ENCODE results near the gene PRELID2.
"Not testable (repeated sequence)": the region's sequence is repeated elsewhere in the genome, so short reads cannot be mapped to it uniquely, and the experiment has no call there.

The PRELID2 gene

DNA sequence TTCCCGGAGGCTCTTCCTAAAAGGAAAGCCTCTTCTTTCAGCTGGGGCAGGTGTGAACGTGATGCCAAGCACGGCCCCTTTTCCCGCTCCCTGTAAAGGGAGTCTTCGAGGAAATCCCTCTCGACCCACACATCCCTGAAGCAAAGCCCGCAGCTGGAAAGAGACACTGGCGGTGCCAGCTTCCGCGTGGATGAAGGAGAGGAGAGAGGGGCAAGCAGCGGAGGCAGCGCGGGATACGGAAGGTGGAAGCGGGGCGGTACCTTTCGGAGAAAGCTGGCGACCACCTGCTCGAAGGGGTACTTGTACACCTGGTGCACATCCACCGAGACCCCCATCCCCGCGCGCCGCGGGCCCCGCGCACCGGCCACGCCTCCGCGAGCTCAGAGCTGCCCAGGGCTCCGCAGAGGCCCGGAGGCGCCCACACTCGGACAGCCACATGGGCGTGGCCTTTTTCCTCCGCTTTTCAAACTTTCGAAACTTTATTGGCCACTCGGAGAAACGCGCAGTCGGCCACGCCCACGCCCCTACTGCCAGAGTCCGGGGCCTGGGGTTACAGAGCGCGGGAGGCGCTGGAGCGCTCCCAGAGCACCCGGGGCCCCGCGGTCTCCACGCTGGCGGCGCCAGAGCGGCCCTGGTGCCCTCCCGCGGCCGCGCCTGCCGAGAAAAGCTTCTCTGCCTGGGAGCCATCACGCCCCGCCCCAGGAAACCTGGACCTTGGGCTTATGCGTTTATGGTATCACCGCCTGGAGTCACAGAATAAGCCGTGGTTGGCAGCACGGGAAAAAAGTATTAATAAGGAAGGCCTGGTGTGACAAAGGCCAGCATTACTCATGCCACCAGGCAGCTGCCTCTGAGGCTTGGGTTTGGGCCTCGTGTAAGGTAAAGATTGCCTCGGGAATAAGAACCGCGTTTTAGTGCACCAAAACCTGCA, at the start of gene PRELID2:
Gene PRELID2, minus strand, starts transcription at position 426 of the 931 bp plus-strand sequence. Its CDS starts 91 bp downstream, at position 335.
- DNase-seq (ENCODE audit: low read depth in 2 of 2): peak; percentile 12 to 54

GRCh38 chr5:145874765-145875164, 39.6 kb upstream of the PRELID2 start:
- DNase-seq (ENCODE audit: low read depth in 2 of 2): no peak

DNA sequence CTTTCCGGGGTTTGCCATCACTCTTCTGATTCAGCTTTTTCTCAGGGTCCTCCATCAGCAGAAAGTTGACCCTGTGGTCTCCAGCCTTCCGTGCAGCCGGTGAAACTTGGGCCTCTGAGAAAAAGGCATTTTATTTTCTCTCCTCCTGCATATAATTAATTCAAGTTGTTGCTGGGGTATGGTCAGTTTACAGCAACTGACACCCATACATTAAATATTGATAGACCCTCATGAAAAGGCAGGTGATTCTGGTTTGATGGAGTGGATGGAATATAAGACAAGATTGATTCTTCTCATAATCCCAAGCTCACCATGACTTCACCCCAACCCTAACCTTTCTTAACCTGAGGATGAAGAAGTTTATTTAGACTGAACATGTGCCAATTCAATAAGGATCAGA, 37.8 kb upstream of the PRELID2 start, which contains the start of gene GRXCR2:
Gene GRXCR2, minus strand, starts transcription at position 101 of the 400 bp plus-strand sequence. Its CDS starts 46 bp downstream, at position 55.
- DNase-seq (ENCODE audit: low read depth in 2 of 2): no peak

DNA sequence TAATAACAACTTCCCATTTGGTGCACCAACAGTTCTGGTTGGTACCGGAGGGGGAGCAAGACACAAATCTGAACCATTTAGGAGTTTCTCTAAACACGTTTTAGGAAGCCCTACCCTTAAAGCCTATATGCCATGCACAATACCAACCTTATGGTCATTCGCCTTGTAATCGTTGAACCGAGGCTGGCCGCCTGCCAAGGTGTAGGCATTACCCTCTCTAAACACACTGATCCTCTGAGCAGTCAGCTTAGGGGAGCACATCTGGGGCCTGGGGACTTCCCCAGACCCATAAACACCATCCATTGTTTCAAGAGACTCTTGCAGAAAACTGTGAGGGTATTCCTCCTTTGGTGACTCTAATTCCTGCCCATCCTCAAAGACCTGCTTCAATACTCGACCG, 37.3 kb upstream of the PRELID2 start:
- no peak for DNase-seq (ENCODE audit: low read depth in 2 of 2)

DNA sequence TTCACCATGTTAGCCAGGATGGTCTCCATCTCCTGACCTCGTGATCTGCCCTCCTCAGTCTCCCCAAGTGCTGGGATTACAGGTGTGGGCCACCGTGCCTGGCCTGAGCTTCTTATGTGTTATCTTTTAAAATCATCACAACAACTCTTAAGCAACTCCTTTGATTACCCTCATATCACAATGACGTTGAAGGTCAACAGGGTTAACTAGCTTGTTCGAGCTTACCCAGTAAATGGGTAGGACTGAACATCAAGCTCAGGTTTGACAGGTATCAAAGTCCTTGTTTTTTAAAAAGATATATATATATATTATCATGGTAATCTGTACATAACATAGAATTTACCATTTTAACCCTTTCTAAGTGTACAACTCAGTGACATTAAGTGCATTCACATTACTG, 34.6 kb upstream of the PRELID2 start:
- no peak for DNase-seq (ENCODE audit: low read depth in 2 of 2)

GRCh38 chr5:145867806-145868205, 32.7 kb upstream of the PRELID2 start:
- no peak for DNase-seq (ENCODE audit: low read depth in 2 of 2)

DNA sequence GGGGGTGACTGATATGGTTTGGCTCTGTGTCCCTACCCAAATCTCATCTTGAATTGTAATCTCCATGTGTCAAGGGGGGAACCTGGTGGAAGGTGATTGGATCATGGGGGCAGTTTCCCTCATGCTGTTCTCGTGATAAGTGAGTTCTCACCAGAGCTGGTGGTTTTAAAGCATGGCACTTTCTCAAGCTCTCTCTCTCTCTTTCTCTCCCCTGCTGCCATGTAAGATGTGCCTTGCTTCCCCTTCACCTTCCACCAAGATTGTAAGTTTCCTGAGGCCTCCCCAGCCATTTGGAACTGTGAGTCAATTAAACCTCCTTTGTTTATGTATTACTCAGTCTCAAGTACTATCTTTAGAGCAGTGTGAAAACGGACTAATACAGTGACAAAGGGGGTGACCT, 29.3 kb upstream of the PRELID2 start:
- DNase-seq (ENCODE audit: low read depth in 2 of 2): not testable (repeated sequence)

- DNase-seq (ENCODE audit: low read depth in 2 of 2): no peak
Measured at GRCh38 chr5:145863003-145863402, 27.9 kb upstream of the PRELID2 start.

DNA sequence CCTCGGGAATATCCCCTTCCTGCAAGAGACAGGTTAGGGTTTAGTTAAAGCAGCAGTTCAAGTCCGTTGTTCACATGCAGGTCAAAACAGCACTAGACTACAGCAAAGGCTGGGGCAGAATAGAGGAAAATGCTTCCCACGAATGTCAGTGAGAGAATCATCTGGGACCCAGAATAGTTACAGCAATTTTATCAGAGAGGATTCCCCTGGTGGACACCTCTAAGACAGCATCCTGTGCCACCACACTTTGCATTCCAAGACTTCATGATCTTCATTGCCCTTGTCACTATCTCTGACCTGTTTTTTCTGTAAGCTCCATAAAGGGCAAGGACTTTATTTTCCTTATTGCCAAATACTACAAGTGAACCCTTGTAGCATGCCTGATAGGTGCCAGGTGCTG, 24.8 kb upstream of the PRELID2 start:
- DNase-seq (ENCODE audit: low read depth in 2 of 2): no peak

- DNase-seq (ENCODE audit: low read depth in 2 of 2): no peak
Measured at GRCh38 chr5:145859453-145859852, 24.3 kb upstream of the PRELID2 start.

DNA sequence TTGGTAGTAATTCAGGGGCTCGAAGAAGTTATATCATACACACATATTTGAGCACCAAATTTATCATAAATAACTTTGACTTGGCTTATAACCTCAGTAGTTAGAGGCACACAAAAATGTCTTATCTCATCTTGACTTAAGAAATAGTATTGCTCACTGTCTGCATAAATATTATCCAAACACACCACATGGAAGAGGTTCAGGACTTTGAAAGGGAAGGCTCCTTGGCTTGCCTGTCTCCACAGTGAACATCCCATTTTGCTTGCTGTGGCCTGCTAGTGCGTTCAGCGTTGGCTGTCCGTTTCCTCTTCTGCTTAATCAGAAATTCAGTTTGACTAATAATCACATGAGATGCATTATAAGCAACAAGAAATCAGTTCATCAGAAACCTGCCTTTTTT, 23.8 kb upstream of the PRELID2 start:
- no peak for DNase-seq (ENCODE audit: low read depth in 2 of 2)

GRCh38 chr5:145856285-145856818, 21.2 kb upstream of the PRELID2 start:
- no peak for DNase-seq (ENCODE audit: low read depth in 2 of 2)

- no peak for DNase-seq (ENCODE audit: low read depth in 2 of 2)
Measured at GRCh38 chr5:145855763-145856267, 20.7 kb upstream of the PRELID2 start.

GRCh38 chr5:145854651-145855258, 19.6 kb upstream of the PRELID2 start:
- DNase-seq (ENCODE audit: low read depth in 2 of 2): no peak

DNA sequence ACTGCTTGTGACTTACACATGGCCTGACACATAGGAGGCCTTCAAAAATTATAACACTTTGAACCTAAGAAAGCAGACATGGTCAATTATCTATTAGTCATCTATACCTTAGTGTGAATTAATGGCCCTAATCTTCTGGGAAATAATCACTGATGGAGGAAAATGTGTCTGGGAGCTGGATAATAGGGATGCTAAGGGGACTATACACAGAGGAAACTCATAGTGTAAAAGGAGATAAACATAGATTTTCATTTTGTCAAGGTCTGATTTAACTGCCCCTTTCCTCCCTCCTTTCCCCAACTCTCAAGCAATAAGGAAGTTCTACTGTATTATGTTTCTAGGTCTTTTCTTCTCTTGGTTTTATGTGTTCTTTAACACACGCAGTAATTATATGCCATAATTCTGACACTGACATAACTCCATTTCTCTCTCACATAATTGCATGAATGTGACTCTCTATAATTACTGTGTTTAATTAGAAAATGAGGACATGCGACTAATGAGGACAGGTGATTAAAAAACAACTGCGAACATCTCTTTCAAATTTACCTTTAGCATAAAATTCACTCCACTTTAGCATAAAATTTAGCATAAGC, 18.7 kb upstream of the PRELID2 start:
- no peak for DNase-seq (ENCODE audit: low read depth in 2 of 2)

DNA sequence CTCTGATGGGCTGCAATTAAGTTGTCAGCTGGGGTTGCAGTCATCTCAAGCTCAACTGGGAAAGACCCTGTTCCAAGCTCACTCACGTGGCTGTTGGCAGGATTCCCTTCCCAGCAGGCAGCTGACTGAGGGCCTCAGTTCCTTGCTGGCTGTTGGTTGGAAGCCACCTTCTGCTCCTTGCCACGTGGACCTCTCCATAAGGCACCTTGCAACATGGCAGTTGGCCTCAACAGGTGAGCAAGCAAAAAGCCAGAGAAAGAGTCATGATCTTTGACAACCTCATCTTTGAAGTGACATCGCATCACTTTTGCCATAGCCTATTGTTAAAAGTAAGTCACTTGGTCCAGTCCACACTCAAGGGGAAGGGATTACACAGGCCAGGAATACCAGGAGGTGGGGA, 17.8 kb upstream of the PRELID2 start:
- no peak for DNase-seq (ENCODE audit: low read depth in 2 of 2)

- DNase-seq (ENCODE audit: low read depth in 2 of 2): no peak
Measured at GRCh38 chr5:145848854-145849253, 13.7 kb upstream of the PRELID2 start.

DNA sequence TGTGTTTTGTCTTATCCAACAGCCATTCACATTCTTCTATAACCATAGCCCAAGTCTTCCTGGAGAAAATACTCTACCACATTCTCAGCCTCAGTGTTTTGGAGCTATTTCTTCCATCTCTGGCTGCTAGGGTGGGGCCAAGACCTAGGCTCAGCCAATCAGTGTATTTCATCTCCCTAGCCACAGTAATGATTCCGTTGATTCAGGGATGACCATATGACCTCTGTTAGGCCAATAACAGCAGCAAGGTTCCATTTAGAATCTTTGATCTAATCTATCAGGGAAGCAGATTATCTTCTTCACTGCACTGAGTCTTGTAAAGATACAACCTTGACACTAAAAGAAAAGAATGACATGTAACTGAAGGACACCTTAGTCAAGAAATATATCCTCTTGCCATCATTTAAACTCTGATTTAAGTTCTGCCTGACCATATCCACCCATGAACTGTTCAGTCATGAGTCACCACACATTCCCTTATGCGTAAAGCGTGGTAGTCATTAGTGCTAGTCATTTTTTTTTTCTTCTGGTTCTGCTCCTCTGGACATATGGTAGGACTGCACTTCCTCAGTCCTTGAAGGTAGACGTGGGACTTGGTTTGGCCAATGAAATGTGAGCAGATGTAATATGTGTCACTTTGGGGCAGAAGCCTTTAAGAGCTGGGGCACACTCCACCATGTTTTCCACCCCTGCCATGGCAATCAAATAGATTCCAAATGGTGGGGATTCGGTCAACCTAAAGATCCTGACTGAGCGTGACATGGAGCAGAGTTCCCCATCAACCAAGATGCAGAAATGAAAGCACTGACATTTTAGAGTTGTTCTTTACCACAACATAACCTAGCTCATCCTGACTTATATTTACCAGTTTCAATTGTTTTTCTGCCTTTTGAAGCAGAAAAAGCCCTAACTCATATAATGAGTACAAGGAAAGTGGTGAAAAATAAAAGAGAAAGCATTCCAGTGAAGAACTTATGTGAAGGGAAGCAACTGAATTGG, 12.7 kb upstream of the PRELID2 start:
- DNase-seq (ENCODE audit: low read depth in 2 of 2): no peak

DNA sequence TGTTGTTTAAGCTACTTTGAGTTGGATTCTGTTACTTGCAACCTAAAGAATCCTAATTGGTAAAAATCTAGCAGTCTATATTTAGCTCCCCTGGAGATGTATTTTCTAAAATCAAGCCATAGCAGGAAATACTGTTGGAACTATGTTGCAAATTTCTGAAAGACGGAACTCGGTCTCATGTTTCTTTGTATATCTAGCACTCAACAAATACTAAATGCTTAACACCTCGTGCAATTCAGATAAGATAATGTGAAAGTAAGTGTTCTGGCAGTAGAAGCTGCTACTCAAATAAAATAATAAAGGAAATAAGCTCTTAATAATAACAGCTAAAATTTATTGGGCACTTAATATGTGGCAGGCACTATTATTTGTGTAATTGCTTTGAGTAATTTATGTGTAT, 10.9 kb upstream of the PRELID2 start:
- no peak for DNase-seq (ENCODE audit: low read depth in 2 of 2)

- DNase-seq (ENCODE audit: low read depth in 2 of 2): no peak
Measured at GRCh38 chr5:145841299-145841698, 6.2 kb upstream of the PRELID2 start.
